GM23338 (cell line): ENCODE results near the gene DIO1. TPM values are rescaled to one million over a fixed set of nuclear protein-coding genes. Genes with fewer than 3 reads are reported as not detected.

Experiments
- ATAC-seq: fragments of 200-7000 bp; cut with Tn5 transposase; 3 replicates; pipeline ENCODE4 v1.9.1; 2020
- DNase-seq: peaks from one replicate; pipeline ENCODE4 v3.0.0-alpha.2; 2015; ENCODE audit warnings: low spot score
- H2AFZ ChIP-seq: fragments of 200-600 bp; sonication (generic); 2 replicates; pipeline ENCODE4 v1.8.0; 2016; ENCODE audit warnings: antibody characterized with exemption, mild to moderate bottlenecking, moderate library complexity
- H3F3A ChIP-seq: fragments of 200-600 bp; sonication (generic); replicated peaks from 2 replicates; pipeline ENCODE4 v1.8.0; 2017; ENCODE audit warnings: antibody characterized with exemption, mixed run types, low read depth
- H3K27ac ChIP-seq: fragments of 200-600 bp; sonication (generic); 2 replicates; pipeline ENCODE4 v1.6.1; 2016; ENCODE audit warnings: low read depth
- H3K27me3 ChIP-seq: fragments of 200-600 bp; sonication (generic); 2 replicates; pipeline ENCODE4 v1.8.0; 2016; ENCODE audit warnings: mild to moderate bottlenecking, mixed run types, moderate library complexity; ENCODE audit not compliant: insufficient read depth
- H3K36me3 ChIP-seq: fragments of 200-600 bp; sonication (generic); 2 replicates; pipeline ENCODE4 v1.8.0; 2016; ENCODE audit warnings: mild to moderate bottlenecking; ENCODE audit not compliant: insufficient read depth
- H3K4me1 ChIP-seq: fragments of 200-600 bp; sonication (generic); 2 replicates; pipeline ENCODE4 v1.8.0; 2016; ENCODE audit warnings: mild to moderate bottlenecking, moderate library complexity; ENCODE audit not compliant: insufficient read depth
- H3K4me2 ChIP-seq: fragments of 200-600 bp; sonication (generic); 2 replicates; pipeline ENCODE4 v1.7.1; 2017; ENCODE audit warnings: mixed run types
- H3K4me3 ChIP-seq: fragments of 200-600 bp; sonication (generic); 2 replicates; pipeline ENCODE4 v1.6.1; 2016; ENCODE audit warnings: mixed run types
- H3K79me2 ChIP-seq: fragments of 200-600 bp; sonication (generic); replicated peaks from 2 replicates; pipeline ENCODE4 v1.8.0; 2017; ENCODE audit warnings: mild to moderate bottlenecking; ENCODE audit not compliant: insufficient read depth
- H3K9me2 ChIP-seq: fragments of 200-600 bp; sonication (generic); 2 replicates; pipeline ENCODE4 v1.8.0; 2017; ENCODE audit not compliant: insufficient read depth
- H4K20me1 ChIP-seq: fragments of 200-600 bp; sonication (generic); replicated peaks from 2 replicates; pipeline ENCODE4 v1.8.0; 2017; ENCODE audit warnings: mild to moderate bottlenecking; ENCODE audit not compliant: insufficient read depth
- H3K27ac Mint-ChIP-seq: 2 replicates; pipeline ENCODE4 v1.8.0; 2020; ENCODE audit warnings: inconsistent platforms, mild to moderate bottlenecking, moderate library complexity, mixed read lengths
- H3K27me3 Mint-ChIP-seq: 3 replicates; pipeline ENCODE4 v1.8.0; 2022; ENCODE audit warnings: low read depth, mild to moderate bottlenecking, moderate library complexity, mixed read lengths, inconsistent platforms; ENCODE audit not compliant: insufficient read depth, poor library complexity
- H3K36me3 Mint-ChIP-seq: 3 replicates; pipeline ENCODE4 v1.8.0; 2021; ENCODE audit warnings: low read depth, mild to moderate bottlenecking, inconsistent platforms, moderate library complexity, mixed read lengths
- H3K4me1 Mint-ChIP-seq: 3 replicates; pipeline ENCODE4 v1.8.0; 2020; ENCODE audit warnings: mild to moderate bottlenecking, inconsistent platforms, mixed read lengths
- H3K4me3 Mint-ChIP-seq: 3 replicates; pipeline ENCODE4 v1.8.0; 2021; ENCODE audit warnings: moderate library complexity, mild to moderate bottlenecking, inconsistent platforms, mixed read lengths
- H3K9me3 Mint-ChIP-seq: 3 replicates; pipeline ENCODE4 v1.8.0; 2020; ENCODE audit warnings: moderate library complexity, mild to moderate bottlenecking, inconsistent platforms, mixed read lengths
- CREB1 ChIP-seq: fragments of 250-450 bp; sonication (Bioruptor Pico); IDR thresholded peaks from 2 replicates; pipeline ENCODE4 v1.5.0; 2020; ENCODE audit warnings: low read depth, mild to moderate bottlenecking, moderate library complexity
- CTCF ChIP-seq, 2 experiments: fragments of 200-600 bp in 1 of 2; sonication (generic) in 1 of 2; conservative IDR thresholded peaks; 2 replicates each; pipeline versions ENCODE4 v1.5.1 to v1.6.1; 2016 to 2017; ENCODE audit warnings: antibody characterized with exemption in 2 of 2, low read depth in 2 of 2, mild to moderate bottlenecking in 2 of 2, moderate library complexity in 1 of 2
- EZH2 ChIP-seq: fragments of 200-600 bp; sonication (generic); IDR thresholded peaks from one replicate; pipeline ENCODE4 v1.8.0; 2017; ENCODE audit warnings: antibody characterized with exemption, mild to moderate bottlenecking, low read depth; ENCODE audit not compliant: unreplicated experiment
- EZH2phosphoT487 ChIP-seq: fragments of 200-600 bp; sonication (generic); IDR thresholded peaks from one replicate; pipeline ENCODE4 v1.8.1; 2018; ENCODE audit warnings: antibody characterized with exemption; ENCODE audit not compliant: unreplicated experiment
- JUNB ChIP-seq: IDR thresholded peaks from one replicate; pipeline ENCODE4 v1.6.1; 2016; ENCODE audit warnings: antibody characterized with exemption; ENCODE audit not compliant: unreplicated experiment
- NANOG ChIP-seq: IDR thresholded peaks from 2 replicates; pipeline ENCODE4 v1.6.1; 2016; ENCODE audit warnings: antibody characterized with exemption, borderline replicate concordance
- POLR2AphosphoS5 ChIP-seq: IDR thresholded peaks from 2 replicates; pipeline ENCODE4 v1.6.1; 2016; ENCODE audit warnings: antibody characterized with exemption, low read depth
- REST ChIP-seq: IDR thresholded peaks from one replicate; pipeline ENCODE4 v1.6.1; 2018; ENCODE audit warnings: antibody characterized with exemption; ENCODE audit not compliant: unreplicated experiment
- STAT1 ChIP-seq: IDR thresholded peaks from one replicate; pipeline ENCODE4 v1.6.1; 2016; ENCODE audit warnings: antibody characterized with exemption; ENCODE audit not compliant: unreplicated experiment
- ZNF114 ChIP-seq: fragments of 250-450 bp; sonication (Bioruptor Pico); IDR thresholded peaks from 2 replicates; pipeline ENCODE4 v1.5.0; 2020; ENCODE audit warnings: mild to moderate bottlenecking, moderate library complexity
- ZNF331 ChIP-seq: fragments of 250-450 bp; sonication (Bioruptor Pico); IDR thresholded peaks from 2 replicates; pipeline ENCODE4 v1.5.0; 2020; ENCODE audit warnings: low read depth, mild to moderate bottlenecking, moderate library complexity
- ZNF462 ChIP-seq: fragments of 250-450 bp; sonication (Bioruptor Pico); IDR thresholded peaks from 2 replicates; pipeline ENCODE4 v1.5.0; 2020; ENCODE audit warnings: mild to moderate bottlenecking, moderate library complexity
- polyA plus RNA-seq: library from polyadenylated mRNA; unstranded; fragments of >200 nt; fragmentation: Nextera tagmentation; extraction: Ambion mirVana; gene quantifications from 2 replicates; pipeline ENCODE4 v1.2.1, GENCODE V29; 2016
- total RNA-seq: library from RNA; depleted of rRNA; stranded (reverse); fragments of >200 nt; shearing (Covaris generic); gene quantifications from 2 replicates; pipeline ENCODE4 v1.2.3, GENCODE V29; 2014

DIO1 gene
- total and polyA plus RNA-seq, 2 experiments from 2014 or later, result 0.27 TPM; not detected in 1

- TF ChIP-seq CTCF (conservative IDR thresholded peaks at IDR 0.05; ENCODE audit: low read depth in 2 of 2) (no peak), CREB1 (CRISPR knock-in tag) (no peak), STAT1 (no peak), ZNF114 (CRISPR knock-in tag) (no peak)
These were observed 2.3 kb upstream of the DIO1 start (continued) for GRCh38 chr1:53891678-53892077.

- H4K20me1 ChIP-seq, result no peaks in the 10 kb centered on the region
- no peaks in the 10 kb centered on the region for H3K9me3 Mint-ChIP-seq
- H3K27ac ChIP-seq, result no peak overlapping the region
- no peaks in the 10 kb centered on the region for H3K27me3 ChIP-seq
- no peaks in the 10 kb centered on the region for H3K9me2 ChIP-seq
- no peak overlapping the region for H3K27ac Mint-ChIP-seq
- no peaks in the 10 kb centered on the region for H3K79me2 ChIP-seq
- H3K36me3 Mint-ChIP-seq, result no peaks in the 10 kb centered on the region
- no peak overlapping the region for H2AFZ ChIP-seq
- ATAC-seq (no peak), DNase-seq (no peak)
- H3K4me1 ChIP-seq, result peaks cover 5% of the 10 kb centered on the region; the same call in 1 of the 2 replicates
- no peak overlapping the region for H3K4me3 ChIP-seq
- H3K27me3 Mint-ChIP-seq, result peaks cover 10% of the 10 kb centered on the region
- H3K4me3 Mint-ChIP-seq, result no peak overlapping the region
- H3K4me1 Mint-ChIP-seq, result peaks cover 10% of the 10 kb centered on the region; the same call in 2 of the 3 replicates
- H3F3A ChIP-seq, result no peaks in the 10 kb centered on the region; the same call in 1 of the 2 replicates
- H3K36me3 ChIP-seq, result no peaks in the 10 kb centered on the region; the same call in 1 of the 2 replicates
- H3K4me2 ChIP-seq, result no peak overlapping the region
- no peak for TF ChIP-seq CREB1 (CRISPR knock-in tag)
- TF ChIP-seq REST, result no peak
- no peak for TF ChIP-seq POLR2AphosphoS5
- TF ChIP-seq NANOG, result no peak
- no peak for TF ChIP-seq ZNF462
- no peak for TF ChIP-seq CTCF (conservative IDR thresholded peaks at IDR 0.05; ENCODE audit: low read depth in 2 of 2)
- no peak for TF ChIP-seq JUNB
- no peak for TF ChIP-seq ZNF114 (CRISPR knock-in tag)
- TF ChIP-seq EZH2, result no peak
- no peak for TF ChIP-seq ZNF331
- TF ChIP-seq EZH2phosphoT487, result no peak
These were observed 1.1 kb upstream of the DIO1 start for GRCh38 chr1:53892911-53893310.
